Astrocyte of the cerebellum (primary cell): Measurements from ENCODE around the gene MRPS6.

ENCODE experiments used
- DNase-seq: peaks from one replicate; pipeline ENCODE4 v3.0.0-alpha.2; 2011; ENCODE audit warnings: low read depth
- H3K4me3 ChIP-seq: 2 replicates; pipeline ENCODE4 v1.5.1; 2011; ENCODE audit warnings: mild to moderate bottlenecking, low read depth, low read length, moderate library complexity
- CTCF ChIP-seq: IDR thresholded peaks from 2 replicates; pipeline ENCODE4 v1.5.1; 2012; ENCODE audit warnings: low read length, low read depth, moderate library complexity, mild to moderate bottlenecking; ENCODE audit errors: missing control alignments
- in situ Hi-C: cut with HindIII; loops from 2 replicates; pipeline ENCODE4 v1.10.0; 2017; ENCODE audit warnings: low sequenced_read_pairs

The MRPS6 gene

GRCh38 chr21:34073032-34073748 is at the start of gene MRPS6, which contains the start of gene SLC5A3:
TSS of gene MRPS6 (plus strand) at chr21:34073578. CDS start at chr21:34073701, 123 bp downstream.
TSS of gene SLC5A3 (plus strand) at chr21:34073578. CDS start at chr21:34095199, 21,621 bp downstream.
- TF ChIP-seq CTCF: no peak
- peak within 1 kb of the TSS; percentile 74 for H3K4me3 ChIP-seq
- DNase-seq: peak; percentile 44
- in situ Hi-C loops: no loop called here

GRCh38 chr21:34023691-34024373 is 49.5 kb upstream of the MRPS6 start:
- in situ Hi-C loops: no loop called here
- DNase-seq: no peak
- TF ChIP-seq CTCF: no peak
- no peak overlapping the region for H3K4me3 ChIP-seq

GRCh38 chr21:34024374-34024693 is 49.0 kb upstream of the MRPS6 start:
- TF ChIP-seq CTCF: no peak
- no peak for DNase-seq
- in situ Hi-C loops: no loop called here
- no peak overlapping the region for H3K4me3 ChIP-seq

- in situ Hi-C loops: no loop called here
- TF ChIP-seq CTCF: no peak
- no peak overlapping the region for H3K4me3 ChIP-seq
- no peak for DNase-seq
These were observed 45.5 kb upstream of the MRPS6 start for GRCh38 chr21:34027721-34028461.

GRCh38 chr21:34029743-34030528 is 43.4 kb upstream of the MRPS6 start:
- DNase-seq: no peak
- in situ Hi-C loops: no loop called here
- TF ChIP-seq CTCF: no peak
- no peak overlapping the region for H3K4me3 ChIP-seq

- no peak for TF ChIP-seq CTCF
- no peak for DNase-seq
- H3K4me3 ChIP-seq: no peak overlapping the region
- in situ Hi-C loops: no loop called here
These were observed 41.5 kb upstream of the MRPS6 start for GRCh38 chr21:34031835-34032370.
